Lower leg skin (tissue), 4 donors: ENCODE measurements around the gene SDK2. TPM values are rescaled to one million over a fixed set of nuclear protein-coding genes. Genes with fewer than 3 reads are reported as not detected.

Experiments
- DNase-seq, 2 donors: peaks; one replicate each; pipeline ENCODE4 v3.0.0-alpha.2; 2019; ENCODE audit warnings: low spot score in 2 of 2
- H3K4me3 ChIP-seq: fragments of 200-600 bp; sonication (generic); 2 replicates; pipeline ENCODE4 v1.5.1; 2017; ENCODE audit warnings: mild to moderate bottlenecking, low read depth; ENCODE audit not compliant: poor library complexity, severe bottlenecking
- CTCF ChIP-seq, 3 donors: fragments of 450-650 bp; IDR thresholded peaks; one replicate each; pipeline ENCODE4 v1.5.1; 2016; ENCODE audit warnings: antibody characterized with exemption in 3 of 3, mild to moderate bottlenecking in 3 of 3, moderate library complexity in 2 of 3
- POLR2A ChIP-seq, 2 donors: fragments of 450-650 bp; IDR thresholded peaks; one replicate each; pipeline ENCODE4 v1.6.1; 2016 to 2017; ENCODE audit warnings: antibody characterized with exemption in 2 of 2, mild to moderate bottlenecking in 1 of 2, moderate library complexity in 1 of 2
- WGBS, 2 donors: methylation state at CpG; one replicate each; pipeline ENCODE4 v1.1.5; 2018; 5-methylcytosine and 5-hydroxymethylcytosine counted together
- intact Hi-C: fragments of 100-400 bp; cut with DNase I; formaldehyde crosslinking; loops from one replicate; pipeline ENCODE4 v1.15.0; 2023; ENCODE audit warnings: low total_unique reads
- total RNA-seq, 4 donors: library from RNA; depleted of rRNA; stranded (reverse); fragments of >200 nt; gene quantifications; one replicate each; pipeline ENCODE4 v1.1.0, GENCODE V29; 2016

SDK2 gene
- total RNA-seq, 4 donors from 2014 or later: 1.5 to 4.4 (median 1.6) TPM

- TF ChIP-seq POLR2A (IDR thresholded peaks at IDR 0.05) (no peak), CTCF (IDR thresholded peaks at IDR 0.05) (no peak)
- 86 to 97% methylated on average over 6 of the region's 6 CpGs for WGBS, 2 donors
- no peak for DNase-seq
- intact Hi-C loops: no loop called here
- no peak overlapping the region for H3K4me3 ChIP-seq
Observed at GRCh38 chr17:73576556-73577098, 67.6 kb downstream of the SDK2 start.

GRCh38 chr17:73575470-73576221 is 68.6 kb downstream of the SDK2 start:
- no peak for DNase-seq
- intact Hi-C loops: no loop called here
- H3K4me3 ChIP-seq: no peak overlapping the region
- TF ChIP-seq CTCF (IDR thresholded peaks at IDR 0.05) (no peak), POLR2A (IDR thresholded peaks at IDR 0.05) (no peak)
- WGBS, 2 donors: 62 to 66% methylated on average over 15 of the region's 15 CpGs

GRCh38 chr17:73571511-73572130 is 72.6 kb downstream of the SDK2 start:
- TF ChIP-seq POLR2A (IDR thresholded peaks at IDR 0.05) (no peak), CTCF (IDR thresholded peaks at IDR 0.05) (no peak)
- DNase-seq: no peak
- WGBS, 2 donors: 79% methylated on average over 22 to 25 of the region's 26 CpGs
- intact Hi-C loops: no loop called here
- no peak overlapping the region for H3K4me3 ChIP-seq

- WGBS, 2 donors: 83 to 85% methylated on average over 15 to 18 of the region's 18 CpGs
- DNase-seq: no peak
- intact Hi-C loops: no loop called here
- TF ChIP-seq CTCF (IDR thresholded peaks at IDR 0.05) (no peak), POLR2A (IDR thresholded peaks at IDR 0.05) (no peak)
- no peak overlapping the region for H3K4me3 ChIP-seq
Observed at GRCh38 chr17:73569762-73570319, 74.4 kb downstream of the SDK2 start.

GRCh38 chr17:73568934-73569333 is 75.3 kb downstream of the SDK2 start:
- no peak overlapping the region for H3K4me3 ChIP-seq
- TF ChIP-seq CTCF (IDR thresholded peaks at IDR 0.05) (no peak), POLR2A (IDR thresholded peaks at IDR 0.05) (no peak)
- intact Hi-C loops: no loop called here
- DNase-seq: no peak
- 97 to 100% methylated on average over 3 of the region's 3 CpGs for WGBS, 2 donors
